C4-2B (cell line): Measurements from ENCODE around the gene STEAP1.
"Not testable (repeated sequence)": the region's sequence is repeated elsewhere in the genome, so short reads cannot be mapped to it uniquely, and the experiment has no call there.

ENCODE experiments used
- CTCF ChIP-seq: fragments of 450-650 bp; conservative IDR thresholded peaks from 2 replicates; pipeline ENCODE4 v1.5.1; 2017; ENCODE audit warnings: mild to moderate bottlenecking
- ZFX ChIP-seq: fragments of 450-650 bp; IDR thresholded peaks from 2 replicates; pipeline ENCODE4 v1.6.1; 2017

DNA sequence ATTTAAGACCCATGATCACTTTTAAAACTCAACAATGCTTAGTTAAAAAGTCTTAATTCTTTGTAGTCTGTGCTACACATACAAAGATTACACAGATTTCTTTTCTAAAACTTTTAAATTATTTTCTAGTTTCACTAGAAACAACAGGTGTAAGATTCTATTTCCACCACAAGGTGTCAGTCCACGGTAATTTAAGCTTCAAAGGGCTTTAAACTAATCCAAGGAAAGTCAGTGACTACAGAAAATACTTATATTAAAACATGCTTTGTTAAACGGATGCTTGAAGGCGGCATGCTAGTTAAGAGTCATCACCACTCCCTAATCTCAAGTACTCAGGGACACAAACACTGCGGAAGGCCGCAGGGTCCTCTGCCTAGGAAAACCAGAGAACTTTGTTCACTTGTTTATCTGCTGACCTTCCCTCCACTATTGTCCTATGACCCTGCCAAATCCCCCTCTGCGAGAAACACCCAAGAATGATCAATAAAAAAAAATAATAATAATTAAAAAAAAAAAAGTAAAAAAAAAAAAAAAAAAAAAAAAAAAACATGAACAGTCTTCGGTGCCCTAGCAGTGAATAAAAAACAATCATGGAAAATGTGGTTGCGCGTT lies 1.5 kb upstream of the STEAP1 start:
- TF ChIP-seq CTCF = peak; percentile 83
- not testable (repeated sequence) for TF ChIP-seq ZFX
